Measurements from ENCODE around the gene ANKZF1. TPM values are rescaled to one million over a fixed set of nuclear protein-coding genes. Genes with fewer than 3 reads are reported as not detected.

The ANKZF1 gene
- total RNA-seq, 2 donors from 2014 or later = 14.5 to 14.9 TPM

- no peaks in the 10 kb centered on the region for H3K27me3 ChIP-seq
- TF ChIP-seq, protein P1, sequence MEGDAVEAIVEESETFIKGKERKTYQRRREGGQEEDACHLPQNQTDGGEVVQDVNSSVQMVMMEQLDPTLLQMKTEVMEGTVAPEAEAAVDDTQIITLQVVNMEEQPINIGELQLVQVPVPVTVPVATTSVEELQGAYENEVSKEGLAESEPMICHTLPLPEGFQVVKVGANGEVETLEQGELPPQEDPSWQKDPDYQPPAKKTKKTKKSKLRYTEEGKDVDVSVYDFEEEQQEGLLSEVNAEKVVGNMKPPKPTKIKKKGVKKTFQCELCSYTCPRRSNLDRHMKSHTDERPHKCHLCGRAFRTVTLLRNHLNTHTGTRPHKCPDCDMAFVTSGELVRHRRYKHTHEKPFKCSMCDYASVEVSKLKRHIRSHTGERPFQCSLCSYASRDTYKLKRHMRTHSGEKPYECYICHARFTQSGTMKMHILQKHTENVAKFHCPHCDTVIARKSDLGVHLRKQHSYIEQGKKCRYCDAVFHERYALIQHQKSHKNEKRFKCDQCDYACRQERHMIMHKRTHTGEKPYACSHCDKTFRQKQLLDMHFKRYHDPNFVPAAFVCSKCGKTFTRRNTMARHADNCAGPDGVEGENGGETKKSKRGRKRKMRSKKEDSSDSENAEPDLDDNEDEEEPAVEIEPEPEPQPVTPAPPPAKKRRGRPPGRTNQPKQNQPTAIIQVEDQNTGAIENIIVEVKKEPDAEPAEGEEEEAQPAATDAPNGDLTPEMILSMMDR (IDR thresholded peaks at IDR 0.05) = no peak
- no peak overlapping the region for H3K4me3 ChIP-seq
- no peak overlapping the region for H3K27ac ChIP-seq
- no peaks in the 10 kb centered on the region for H3K9me3 ChIP-seq
- no peak for DNase-seq (ENCODE audit: low spot score)
- H3K36me3 ChIP-seq = peaks cover 44% of the 10 kb centered on the region
- peaks cover 0 to 25% of the 10 kb centered on the region in 2 donors for H3K4me1 ChIP-seq
These were observed 16.0 kb upstream of the ANKZF1 start for GRCh38 chr2:219213486-219214071.

DNA sequence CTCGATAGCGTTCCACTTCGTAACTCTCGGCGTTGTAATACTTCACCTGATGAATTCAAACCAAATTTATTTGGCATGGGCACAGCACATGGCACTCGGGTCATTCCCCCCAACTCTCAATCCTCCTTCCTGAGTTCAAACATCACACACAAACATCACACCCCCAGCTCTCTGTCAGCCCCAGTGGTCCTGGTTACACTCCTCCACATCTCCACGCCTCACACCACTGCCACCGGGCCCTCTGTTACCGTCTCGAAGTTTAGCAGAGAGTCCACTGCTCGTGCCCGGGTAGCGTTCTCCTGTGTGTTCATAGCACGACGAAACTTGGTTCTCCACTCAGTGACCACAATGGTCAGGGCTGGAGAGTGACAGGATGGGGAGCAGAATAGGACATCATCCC lies 15.5 kb upstream of the ANKZF1 start:
- H3K4me3 ChIP-seq = no peak overlapping the region
- no peaks in the 10 kb centered on the region for H3K27me3 ChIP-seq
- peaks cover 39% of the 10 kb centered on the region for H3K36me3 ChIP-seq
- no peaks in the 10 kb centered on the region for H3K9me3 ChIP-seq
- no peak overlapping the region for H3K27ac ChIP-seq
- H3K4me1 ChIP-seq = peaks cover 0 to 29% of the 10 kb centered on the region in 2 donors
- TF ChIP-seq, protein P1 (IDR thresholded peaks at IDR 0.05) = no peak
- DNase-seq (ENCODE audit: low spot score) = no peak

DNA sequence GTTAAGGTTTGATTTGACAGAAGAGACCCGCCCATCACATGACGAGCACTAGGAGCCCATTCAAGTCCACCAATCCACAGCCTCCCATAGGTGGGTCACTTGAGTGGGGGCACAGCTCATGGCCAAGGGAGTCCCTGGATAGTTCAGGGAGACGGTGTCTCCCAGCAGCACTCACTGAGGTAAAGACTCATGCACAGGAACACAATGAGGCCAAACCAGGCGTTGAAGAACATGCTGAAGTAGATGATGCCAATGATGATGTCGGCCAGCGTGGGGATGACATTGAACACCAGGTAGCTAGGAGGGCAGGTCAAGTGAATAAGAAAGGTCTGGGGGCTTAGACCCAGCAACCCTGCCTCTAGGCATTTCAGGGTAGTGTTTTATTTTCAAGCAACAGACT lies 14.8 kb upstream of the ANKZF1 start:
- Histone ChIP-seq H3K4me1 (peaks cover 0 to 35% of the 10 kb centered on the region in 2 donors), H3K4me3 (no peak overlapping the region), H3K9me3 (no peaks in the 10 kb centered on the region), H3K27ac (no peak overlapping the region), H3K36me3 (peaks cover 40% of the 10 kb centered on the region), H3K27me3 (no peaks in the 10 kb centered on the region)
- no peak for DNase-seq (ENCODE audit: low spot score)
- TF ChIP-seq, protein P1 (IDR thresholded peaks at IDR 0.05) = no peak

- Histone ChIP-seq H3K36me3 (peaks cover 53% of the 10 kb centered on the region), H3K27me3 (no peaks in the 10 kb centered on the region), H3K9me3 (no peaks in the 10 kb centered on the region), H3K27ac (peak overlapping the region in 1 of 2 donors; percentile 90), H3K4me1 (peaks cover 0 to 37% of the 10 kb centered on the region in 2 donors), H3K4me3 (no peak overlapping the region)
- no peak for DNase-seq (ENCODE audit: low spot score)
- TF ChIP-seq, protein P1 (IDR thresholded peaks at IDR 0.05) = no peak
These were observed 13.6 kb upstream of the ANKZF1 start for GRCh38 chr2:219215871-219216534.

- TF ChIP-seq, protein P1 (IDR thresholded peaks at IDR 0.05) = no peak
- Histone ChIP-seq H3K27me3 (no peaks in the 10 kb centered on the region), H3K27ac (peak overlapping the region; percentile 90 to 96), H3K36me3 (peaks cover 58% of the 10 kb centered on the region), H3K9me3 (no peaks in the 10 kb centered on the region), H3K4me3 (no peak overlapping the region), H3K4me1 (peaks cover 0 to 37% of the 10 kb centered on the region in 2 donors)
- no peak for DNase-seq (ENCODE audit: low spot score)
These were observed 13.1 kb upstream of the ANKZF1 start for GRCh38 chr2:219216535-219216915.
